GM18907 (cell line): Measurements from ENCODE around the gene NKAPL.

ENCODE experiments used
- ATAC-seq: cut with Tn5 transposase; IDR thresholded peaks from one replicate; pipeline ENCODE4 v1.9.1; 2021; ENCODE audit warnings: mild to moderate bottlenecking, moderate library complexity; ENCODE audit not compliant: unreplicated experiment

The NKAPL gene

DNA sequence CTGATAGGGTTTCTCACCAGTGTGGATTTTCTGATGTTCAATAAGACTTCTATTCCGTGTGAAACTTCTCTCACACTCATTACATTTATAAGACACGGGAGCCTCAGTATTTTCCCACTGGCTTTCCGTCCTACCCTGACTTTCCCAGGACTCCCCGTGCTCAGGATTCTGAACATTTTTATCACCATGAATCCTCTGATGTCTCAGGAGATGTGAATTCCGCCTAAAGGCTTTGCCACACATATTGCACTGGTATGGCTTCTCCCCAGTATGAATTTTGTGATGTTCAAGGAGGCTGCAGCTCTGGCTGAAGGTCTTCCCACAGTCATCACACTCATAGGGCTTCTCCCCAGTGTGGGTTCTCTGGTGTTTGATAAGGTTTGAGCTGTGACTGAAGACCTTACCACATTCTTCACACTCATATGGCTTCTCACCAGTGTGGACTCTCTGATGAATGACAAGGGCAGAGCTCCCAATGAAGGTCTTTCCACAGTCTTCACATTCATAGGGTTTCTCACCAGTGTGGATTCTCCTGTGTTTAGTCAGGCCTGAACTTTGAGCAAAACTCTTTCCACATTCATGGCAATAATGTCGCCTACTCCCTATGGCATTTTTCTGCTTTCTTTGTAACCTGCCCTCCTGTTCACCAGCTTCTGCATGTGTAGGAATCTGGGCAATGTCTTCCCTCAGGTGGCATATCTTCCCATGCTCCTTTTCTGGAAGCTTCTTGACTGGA lies 13.7 kb upstream of the NKAPL start:
- ATAC-seq, result no peak

DNA sequence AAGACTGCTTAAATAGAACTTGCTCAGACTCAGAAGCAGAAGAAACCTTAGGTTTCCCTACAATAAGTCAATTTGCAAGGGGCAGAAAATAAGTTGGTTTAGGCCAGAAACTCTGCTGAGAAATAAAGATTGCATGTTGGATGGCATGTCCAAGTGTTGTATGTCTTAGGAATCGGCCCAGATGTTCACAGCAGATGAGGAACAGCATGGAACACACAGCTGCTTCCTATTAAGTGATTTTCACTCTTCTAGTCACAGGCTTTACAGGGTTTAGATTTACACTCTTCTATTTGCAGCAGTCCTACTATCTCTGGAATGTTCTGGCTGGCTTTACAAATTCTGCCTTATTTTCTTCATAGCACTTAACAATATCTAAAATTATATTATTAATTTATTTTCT lies 10.2 kb upstream of the NKAPL start:
- ATAC-seq, result no peak

DNA sequence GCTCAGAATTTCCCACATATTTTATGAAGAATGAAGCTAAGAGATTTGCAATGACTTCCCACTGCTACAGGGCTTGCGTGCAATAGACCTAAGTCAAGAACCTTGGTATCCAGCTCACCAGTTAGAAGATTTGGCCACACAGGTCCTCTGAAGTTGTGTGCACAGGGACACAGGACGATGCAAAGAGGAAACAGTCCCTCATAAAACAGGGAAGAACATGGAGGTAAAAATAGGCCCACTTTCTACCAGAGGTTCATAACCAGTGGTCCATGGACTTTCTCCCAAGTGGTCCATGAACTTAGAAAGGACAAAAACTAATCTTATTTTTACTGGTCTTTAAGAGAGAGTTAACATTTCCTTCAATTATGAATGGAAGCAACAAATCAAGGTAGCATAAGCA lies 8.3 kb upstream of the NKAPL start:
- ATAC-seq, result no peak

DNA sequence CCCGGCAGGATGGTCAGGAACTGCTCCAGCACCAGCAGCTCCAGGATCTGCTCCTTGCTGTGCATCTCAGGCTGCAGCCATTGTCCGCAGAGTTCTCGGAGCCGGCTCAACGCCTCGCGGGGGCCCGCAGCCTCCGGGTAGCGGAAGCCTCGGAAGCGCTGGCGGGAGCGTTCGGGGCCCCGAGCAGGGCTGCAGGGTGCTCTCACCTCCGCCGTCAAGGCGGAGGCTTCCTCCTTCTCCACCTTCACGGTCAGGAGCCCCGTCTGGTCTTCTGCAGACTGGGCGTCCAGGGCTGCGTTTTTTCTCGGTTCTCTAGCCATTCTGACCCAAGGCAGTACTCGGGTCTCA lies 7.5 kb upstream of the NKAPL start:
- peak; percentile 37 for ATAC-seq

DNA sequence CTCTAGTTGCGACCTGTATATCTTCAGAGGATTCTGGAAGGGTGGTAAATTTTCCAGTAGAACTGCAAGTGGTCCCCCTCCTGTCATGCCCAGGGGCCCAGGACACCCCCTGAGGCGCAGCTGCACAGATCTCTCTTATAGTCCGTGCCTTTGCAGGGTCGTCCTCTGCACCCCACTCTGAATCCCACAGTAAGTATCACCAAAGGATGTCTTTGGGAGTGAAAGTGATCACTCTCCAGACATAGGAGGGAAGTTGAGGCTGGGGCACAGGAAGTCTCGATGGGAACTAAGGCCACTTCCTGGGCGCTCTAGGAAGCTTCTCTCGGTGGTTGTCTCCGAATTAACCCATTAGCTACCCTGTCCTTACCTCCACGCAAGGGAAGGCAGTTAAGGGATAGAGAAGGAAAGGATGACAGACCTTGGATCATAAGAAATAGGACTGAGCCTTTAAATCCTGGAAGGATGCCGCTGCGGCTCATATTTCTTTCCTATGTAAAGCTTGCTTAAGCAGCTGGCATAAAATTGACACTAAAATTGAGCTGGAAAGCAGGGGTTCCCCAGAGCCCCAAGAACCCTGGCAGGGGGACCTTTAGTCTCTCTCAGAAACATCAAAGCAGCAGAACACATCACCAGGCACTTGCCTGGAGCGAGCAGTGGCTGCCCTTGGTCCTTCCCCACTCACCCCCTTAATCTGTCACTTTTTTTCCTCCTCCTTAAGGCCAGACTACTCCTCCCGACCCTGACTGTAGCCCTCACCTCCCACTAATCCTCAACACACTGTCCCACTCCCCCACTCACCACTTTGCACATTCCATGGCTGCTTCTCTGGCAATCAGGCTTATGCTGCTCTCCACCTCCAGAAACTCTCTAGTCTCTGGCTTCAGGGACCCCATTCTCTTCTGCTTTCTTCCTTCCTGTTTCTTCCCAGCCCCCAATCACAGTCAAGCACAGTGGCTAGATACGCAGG lies 6.8 kb upstream of the NKAPL start, which contains the start of gene ZKSCAN4:
ZKSCAN4 (minus strand) TSS at position 261 of the 967 bp plus-strand sequence. CDS start 289 bp downstream, outside the sequence.
- ATAC-seq, result peak; percentile 85

DNA sequence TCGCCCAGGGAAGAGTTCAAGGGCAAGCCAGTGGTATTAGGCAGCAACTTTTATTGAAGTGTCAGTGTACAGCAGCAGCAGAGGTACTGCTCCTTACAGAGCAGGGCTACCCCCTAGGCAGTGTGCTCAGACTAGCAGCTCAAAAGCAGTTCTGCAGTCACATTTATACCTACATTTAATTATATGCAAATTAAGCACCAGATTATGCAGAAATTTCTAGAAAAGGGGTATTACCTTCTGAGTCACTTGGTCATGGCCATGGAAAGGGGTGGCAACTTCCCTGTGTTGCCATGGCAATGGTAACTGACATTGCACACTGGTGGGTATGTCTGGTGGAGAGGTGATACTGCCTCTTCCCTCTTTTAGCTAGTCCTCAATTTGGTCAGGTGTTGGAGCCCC lies 5.0 kb upstream of the NKAPL start:
- no peak for ATAC-seq

DNA sequence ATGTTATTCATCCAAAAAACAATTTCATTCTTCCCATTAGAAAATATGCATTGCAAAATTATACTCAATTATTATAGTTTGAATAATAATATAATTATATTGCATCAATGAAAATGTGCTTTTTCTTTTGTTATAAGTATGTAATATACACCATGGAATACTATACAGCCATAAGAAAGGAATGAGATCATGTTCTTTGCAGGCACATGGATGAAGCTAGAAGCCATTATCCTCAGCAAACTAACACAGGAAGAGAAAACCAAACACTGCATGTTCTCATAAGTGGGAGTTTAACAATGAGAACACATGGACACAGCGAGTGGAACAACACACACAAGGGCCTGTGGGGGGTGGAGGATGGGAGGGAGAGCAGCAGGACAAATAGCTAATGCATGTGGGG lies 2.1 kb upstream of the NKAPL start:
- no peak for ATAC-seq

DNA sequence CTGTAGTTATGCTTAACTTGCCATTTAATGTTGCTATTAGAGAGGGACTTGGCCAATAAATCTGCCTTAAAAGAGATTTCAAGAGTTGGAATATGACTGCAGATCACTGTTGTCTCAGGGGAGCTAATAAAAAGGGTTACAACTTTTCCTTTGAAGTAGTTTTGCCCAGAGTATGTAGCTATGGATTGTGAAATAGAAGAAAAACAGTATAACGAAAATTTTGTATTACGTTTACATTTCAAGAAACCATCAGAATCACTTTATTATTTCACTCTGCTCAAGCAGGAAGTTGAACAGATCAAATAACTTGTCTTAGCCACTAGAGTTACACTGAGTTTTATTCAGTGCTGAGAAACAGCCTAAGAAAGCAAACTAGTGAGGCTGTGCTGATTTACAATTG lies 4.8 kb downstream of the NKAPL start:
- ATAC-seq, result no peak

DNA sequence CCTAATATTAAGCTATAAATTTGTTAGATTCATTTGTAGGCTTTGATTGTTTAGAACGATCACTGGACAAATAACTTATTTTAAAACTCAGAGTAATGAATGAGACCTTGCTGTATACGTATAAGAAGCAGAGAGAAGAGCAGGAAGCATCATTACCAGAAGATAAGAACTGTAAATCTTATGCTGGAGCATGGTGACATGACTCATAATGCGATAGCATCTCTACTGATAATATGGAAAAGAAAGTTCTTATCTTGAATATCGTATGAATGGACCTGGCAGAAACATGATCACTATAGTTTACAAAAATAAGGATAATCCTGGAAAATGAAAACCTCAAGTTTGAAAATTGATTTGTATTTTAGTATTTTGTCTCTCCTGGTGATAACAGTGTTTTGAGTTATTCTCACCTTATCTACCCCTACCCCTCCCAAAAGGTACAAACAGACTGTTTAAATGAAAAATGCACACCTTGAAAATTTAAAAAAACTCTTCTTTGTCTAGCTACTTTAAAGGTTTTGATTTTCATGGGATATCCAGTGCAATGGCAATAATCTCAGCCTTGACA lies 5.8 kb downstream of the NKAPL start:
- no peak for ATAC-seq

DNA sequence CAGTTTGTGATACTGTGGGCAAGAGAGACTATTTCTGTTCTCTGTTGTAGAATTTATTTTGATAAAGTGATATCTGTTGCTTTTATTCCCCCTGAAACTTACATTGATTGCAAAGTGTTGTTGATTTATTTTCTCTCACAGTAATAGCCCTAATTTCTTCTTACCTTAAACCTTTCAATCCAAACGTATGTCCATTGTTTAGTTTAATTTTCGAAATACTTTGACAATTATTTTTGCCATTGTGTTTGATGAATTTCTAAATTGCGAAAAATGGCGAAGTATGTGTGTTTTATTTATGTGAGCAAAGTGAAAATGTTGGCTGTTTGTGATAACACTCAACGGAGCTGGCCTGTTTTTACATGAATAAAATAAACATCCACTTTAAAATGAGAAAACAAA lies 7.5 kb downstream of the NKAPL start:
- no peak for ATAC-seq

DNA sequence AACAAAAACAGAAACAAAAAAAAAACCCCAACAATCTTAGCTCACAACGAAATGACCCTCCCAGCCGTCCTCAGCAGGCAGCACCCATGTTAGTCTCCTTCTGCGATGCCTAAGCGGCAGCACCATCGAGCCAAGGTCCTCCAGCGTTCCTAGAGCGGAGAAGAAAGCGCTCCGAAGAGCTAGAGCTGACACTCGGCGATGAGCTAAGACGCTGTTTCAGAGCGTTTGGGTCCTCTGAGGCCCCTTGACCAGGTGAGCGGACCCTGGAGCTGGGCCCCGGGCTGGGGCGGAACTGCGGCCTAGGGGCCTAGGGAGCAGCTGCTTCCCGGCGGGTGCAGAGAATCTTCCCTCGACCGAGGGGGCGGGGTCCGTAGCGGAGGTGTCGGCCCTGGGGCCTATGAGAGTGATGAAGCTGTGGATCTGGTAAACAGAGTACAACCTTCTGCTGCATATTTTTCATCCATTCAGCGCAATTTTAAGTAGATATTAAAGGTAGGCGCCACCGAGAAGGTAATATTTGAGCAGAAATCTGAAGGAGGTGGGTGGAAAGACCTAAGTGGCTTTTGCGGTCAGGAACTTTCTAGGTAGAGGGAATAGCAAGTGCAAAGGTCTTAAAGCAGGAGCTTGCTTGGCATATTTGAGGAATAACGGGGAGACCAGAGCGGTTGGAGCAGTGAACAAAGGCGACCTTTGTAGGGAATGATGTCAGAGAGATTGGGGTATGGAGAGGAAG lies 8.0 kb downstream of the NKAPL start, which contains the start of gene ZSCAN26:
ZSCAN26 (plus strand) TSS at position 182 of the 733 bp plus-strand sequence. CDS start 4,777 bp downstream, outside the sequence.
- peak; percentile 90 for ATAC-seq

DNA sequence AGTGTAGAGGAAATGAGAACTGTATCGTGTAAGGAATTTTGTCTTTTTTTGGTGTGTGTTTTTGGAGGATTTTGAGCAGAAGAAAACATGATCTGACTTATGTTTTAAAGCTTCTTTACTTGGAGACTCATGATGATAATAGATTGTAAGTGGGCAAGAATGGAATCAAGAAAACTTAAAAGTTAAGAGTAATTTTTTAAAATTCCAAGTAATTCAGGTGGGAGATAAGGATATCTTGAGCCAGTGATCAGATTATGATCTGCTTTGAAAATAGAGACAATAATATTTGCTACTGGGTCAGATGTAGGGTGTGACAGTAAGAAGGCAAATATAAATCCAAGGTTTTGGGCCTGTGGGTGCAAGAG lies 8.6 kb downstream of the NKAPL start:
- ATAC-seq, result no peak

DNA sequence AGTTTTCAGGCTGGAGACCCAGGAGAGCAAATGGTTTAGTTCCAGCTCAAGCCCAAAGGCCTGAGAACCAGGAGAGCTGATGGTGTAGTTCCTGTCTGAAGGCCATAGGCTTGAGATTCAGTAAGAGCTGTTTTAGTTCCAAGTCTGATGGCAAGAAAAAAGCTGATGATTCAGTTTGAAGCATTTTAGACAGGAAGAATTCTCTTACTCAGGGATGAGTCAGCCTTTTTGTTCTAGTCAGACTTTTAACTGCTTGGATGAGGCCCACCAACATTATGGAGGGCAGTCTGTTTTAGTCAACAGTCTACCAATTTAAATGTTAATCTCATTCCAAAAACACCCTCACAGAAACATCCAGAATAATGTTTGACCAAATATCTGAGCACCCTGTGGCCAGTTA lies 10.4 kb downstream of the NKAPL start:
- no peak for ATAC-seq

DNA sequence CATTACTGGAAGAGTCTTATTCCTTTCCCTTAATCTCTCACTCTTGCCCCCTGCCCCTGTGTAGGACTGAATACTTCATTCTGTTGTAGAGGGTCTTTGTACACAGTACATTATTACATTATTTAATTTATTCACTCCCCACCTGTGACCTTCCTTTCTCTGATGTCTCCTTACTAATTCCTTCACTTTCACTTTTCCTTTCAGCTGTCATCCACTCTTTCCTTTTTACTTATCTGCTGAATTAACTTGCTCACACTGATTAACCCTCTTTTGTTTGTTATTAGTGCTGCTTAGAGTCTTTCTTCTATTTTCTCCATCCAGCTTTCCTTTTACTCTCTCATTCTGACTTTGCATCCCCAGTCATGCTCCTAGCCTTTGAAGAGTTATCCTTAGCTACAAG lies 15.8 kb downstream of the NKAPL start:
- no peak for ATAC-seq

DNA sequence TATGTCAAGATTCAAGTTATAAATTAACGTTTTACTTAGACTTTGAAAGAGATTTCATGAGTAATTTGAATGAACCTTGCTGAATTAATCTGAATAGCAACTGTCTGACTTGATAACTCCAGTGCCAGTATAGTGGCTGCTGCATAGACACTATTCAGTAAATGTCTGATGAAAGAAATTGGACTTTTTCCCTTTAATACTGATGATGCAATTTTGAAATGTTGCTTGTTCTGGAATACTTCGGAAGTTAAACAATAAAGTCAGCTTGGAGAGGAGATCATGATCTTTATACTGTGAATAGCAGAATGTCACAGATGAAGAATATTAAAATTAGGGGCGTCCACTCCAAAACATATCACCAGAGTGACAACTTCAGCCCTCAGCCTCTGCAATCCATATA lies 18.6 kb downstream of the NKAPL start:
- ATAC-seq, result no peak

DNA sequence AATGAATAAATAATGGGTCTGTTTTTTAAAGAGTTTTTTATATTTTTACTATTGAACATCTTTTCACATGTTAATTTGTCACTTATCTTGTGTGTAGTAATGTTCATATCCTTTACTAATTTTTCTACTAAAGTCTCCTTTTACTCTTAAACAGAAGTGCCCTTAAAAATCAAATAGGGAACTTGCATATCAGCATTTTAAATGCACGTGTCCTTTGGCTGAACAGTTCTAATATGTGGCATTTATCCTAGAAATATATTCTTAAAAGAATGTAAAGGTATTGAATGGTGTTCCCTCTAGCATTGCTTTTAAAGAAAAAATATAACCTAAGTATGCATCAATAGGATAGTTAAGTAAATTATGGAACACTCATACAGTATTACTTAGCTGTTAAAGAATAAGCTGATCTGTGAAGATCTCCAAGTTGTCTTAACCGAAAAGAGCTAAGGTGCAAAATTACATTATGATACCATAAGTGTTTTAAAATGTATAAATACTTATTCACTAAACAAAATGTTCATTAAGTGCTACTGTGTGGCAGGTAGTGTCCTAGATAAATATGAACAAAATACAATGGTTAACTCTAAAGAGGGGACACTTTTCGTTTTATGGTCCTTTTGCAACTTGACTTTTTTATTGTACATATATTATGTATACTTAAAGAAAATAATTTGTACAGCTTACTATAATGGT lies 21.6 kb downstream of the NKAPL start:
- no peak for ATAC-seq

DNA sequence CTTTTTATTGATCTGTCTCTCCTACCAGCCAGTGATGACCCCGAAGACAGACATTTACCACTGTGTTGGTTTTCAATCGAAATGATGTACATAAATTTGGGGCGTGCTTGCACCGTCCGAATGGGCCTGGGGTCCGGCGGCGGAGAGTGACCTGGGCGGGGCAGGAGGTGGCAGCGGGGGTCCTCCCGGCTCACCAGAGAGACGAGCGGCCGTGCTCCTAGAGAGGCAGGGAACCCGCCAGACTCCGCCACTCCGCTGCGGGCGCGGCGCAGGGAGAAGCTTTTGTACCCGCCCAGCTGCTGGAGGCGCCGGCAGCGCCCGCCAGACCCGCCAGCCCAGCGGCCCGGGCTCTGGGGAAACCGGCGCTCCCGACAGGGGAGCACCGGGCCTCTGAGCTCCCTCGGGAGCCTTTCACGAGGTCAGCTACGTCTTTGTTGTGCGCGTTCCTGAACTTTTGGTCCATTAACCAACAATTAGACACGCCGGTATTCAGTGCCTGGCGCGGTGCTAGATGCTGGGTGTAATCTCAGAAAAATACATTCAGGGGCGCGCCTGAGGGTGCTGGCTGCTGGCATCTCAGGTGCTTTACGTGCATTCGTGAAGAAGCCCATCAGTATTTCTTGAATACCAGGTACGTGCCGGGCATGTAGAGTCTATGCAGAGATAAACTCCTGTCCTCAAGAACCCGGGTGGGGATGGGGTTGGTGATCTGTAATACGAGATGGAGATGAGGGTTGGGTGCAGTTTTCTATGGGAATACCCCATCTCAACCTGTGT lies 22.4 kb downstream of the NKAPL start, which contains the start of gene PGBD1:
PGBD1 (plus strand) TSS at position 285 of the 777 bp plus-strand sequence. CDS start 2,242 bp downstream, outside the sequence.
- ATAC-seq, result peak; percentile 86

DNA sequence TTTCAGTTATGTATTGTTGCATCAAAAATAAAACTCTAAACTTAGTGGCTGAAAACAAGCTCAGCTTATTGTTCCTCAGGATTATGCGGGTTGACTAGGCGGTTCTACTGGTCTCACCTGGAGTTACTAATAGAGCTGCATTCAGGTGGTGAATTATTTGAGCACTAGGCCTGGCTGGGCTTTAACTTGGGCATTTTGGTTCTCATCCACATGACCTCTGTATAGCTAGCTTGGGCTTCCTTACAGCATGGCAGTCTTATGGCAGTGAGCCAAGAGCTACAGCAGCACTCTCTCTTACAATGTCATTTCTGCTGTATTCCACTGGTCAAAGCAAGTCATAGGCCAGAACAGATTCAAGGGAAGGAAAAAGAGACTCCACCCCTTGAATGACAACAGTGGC lies 23.8 kb downstream of the NKAPL start:
- ATAC-seq, result no peak

DNA sequence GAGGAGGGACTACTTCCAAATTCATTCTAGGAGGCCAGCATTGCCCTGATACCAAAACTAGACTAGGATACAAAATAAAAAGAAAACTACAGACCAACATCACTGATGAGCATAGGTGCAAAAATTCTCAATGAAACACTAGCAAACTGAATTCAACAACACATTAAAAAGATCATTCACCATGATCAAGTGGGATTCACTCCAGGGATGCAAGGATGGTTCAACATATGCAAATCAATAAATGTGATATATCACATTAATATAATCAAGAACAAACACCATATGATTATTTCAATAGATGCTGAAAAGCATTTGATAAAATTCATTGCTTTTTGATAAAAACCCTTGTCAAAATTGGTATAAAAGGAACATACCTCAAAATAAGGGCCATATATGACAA lies 32.5 kb downstream of the NKAPL start:
- no peak for ATAC-seq
